Muscle layer of duodenum (tissue), 2 donors: ENCODE data around the gene LIN54.
"Not testable (repeated sequence)": the region's sequence is repeated elsewhere in the genome, so short reads cannot be mapped to it uniquely, and the experiment has no call there.

Experiments used
- H3K27ac ChIP-seq: one replicate; pipeline ENCODE4 v1.7.0; 2013; ENCODE audit warnings: mild to moderate bottlenecking, low read length
- H3K27me3 ChIP-seq: one replicate; pipeline ENCODE4 v1.7.0; 2013; ENCODE audit warnings: low read depth, mild to moderate bottlenecking, control low read depth, low read length
- H3K36me3 ChIP-seq, 2 donors: one replicate each; pipeline ENCODE4 v1.7.0; 2013; ENCODE audit warnings: low read length in 2 of 2, control low read depth in 1 of 2, mild to moderate bottlenecking in 1 of 2; ENCODE audit not compliant: insufficient read depth in 2 of 2, control insufficient read depth in 1 of 2
- H3K4me1 ChIP-seq, 2 donors: one replicate each; pipeline ENCODE4 v1.7.0; 2013; ENCODE audit warnings: low read length in 2 of 2, mild to moderate bottlenecking in 2 of 2, control low read depth in 1 of 2, moderate library complexity in 1 of 2; ENCODE audit not compliant: insufficient read depth in 2 of 2, control insufficient read depth in 1 of 2
- H3K4me3 ChIP-seq, 2 donors: one replicate each; pipeline ENCODE4 v1.7.0; 2013; ENCODE audit warnings: low read length in 2 of 2, low read depth in 1 of 2, mild to moderate bottlenecking in 1 of 2
- H3K9me3 ChIP-seq, 2 donors: one replicate each; pipeline ENCODE4 v1.7.0; 2013; ENCODE audit warnings: low read length in 2 of 2, control low read depth in 1 of 2, mild to moderate bottlenecking in 1 of 2; ENCODE audit not compliant: control insufficient read depth in 1 of 2
- donor health status: healthy.

LIN54 gene

GRCh38 chr4:83010522-83011318, at the start of gene LIN54:
TSS of gene LIN54 (minus strand) at chr4:83010823. CDS start at chr4:82984844, 25,979 bp downstream.
- H3K27me3 ChIP-seq = no peaks in the 10 kb centered on the region
- peak within 1 kb of the TSS; percentile 81 to 90 for H3K4me3 ChIP-seq
- peaks cover 0 to 4% of the 10 kb centered on the region in 2 donors for H3K36me3 ChIP-seq
- no peaks in the 10 kb centered on the region for H3K9me3 ChIP-seq
- peak within 1 kb of the TSS; percentile 83 for H3K27ac ChIP-seq
- H3K4me1 ChIP-seq = peaks cover 15 to 25% of the 10 kb centered on the region in 2 donors

DNA sequence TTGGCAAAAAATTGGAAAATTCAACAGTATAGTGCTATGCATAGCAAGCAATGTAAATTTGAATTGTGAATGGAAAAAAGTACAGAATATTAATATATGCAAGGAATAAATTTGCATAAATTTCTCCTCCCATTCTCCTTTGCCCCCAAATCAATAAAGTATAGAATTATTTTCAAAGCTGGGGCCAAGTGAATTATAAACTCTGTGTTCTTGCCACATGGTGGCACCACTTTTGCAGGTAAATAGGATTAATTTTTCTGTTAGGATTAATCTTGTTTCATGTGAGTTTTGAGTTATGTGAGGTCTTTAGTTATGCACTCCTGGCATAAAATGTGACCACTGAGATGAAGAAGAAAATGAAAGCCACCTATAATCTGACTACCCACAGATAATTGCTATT, 44.3 kb upstream of the LIN54 start:
- Histone ChIP-seq H3K9me3 (no peaks in the 10 kb centered on the region), H3K36me3 (peaks cover 35 to 62% of the 10 kb centered on the region in 2 donors), H3K4me3 (no peak overlapping the region), H3K27ac (no peak overlapping the region), H3K27me3 (no peaks in the 10 kb centered on the region), H3K4me1 (no peaks in the 10 kb centered on the region)

DNA sequence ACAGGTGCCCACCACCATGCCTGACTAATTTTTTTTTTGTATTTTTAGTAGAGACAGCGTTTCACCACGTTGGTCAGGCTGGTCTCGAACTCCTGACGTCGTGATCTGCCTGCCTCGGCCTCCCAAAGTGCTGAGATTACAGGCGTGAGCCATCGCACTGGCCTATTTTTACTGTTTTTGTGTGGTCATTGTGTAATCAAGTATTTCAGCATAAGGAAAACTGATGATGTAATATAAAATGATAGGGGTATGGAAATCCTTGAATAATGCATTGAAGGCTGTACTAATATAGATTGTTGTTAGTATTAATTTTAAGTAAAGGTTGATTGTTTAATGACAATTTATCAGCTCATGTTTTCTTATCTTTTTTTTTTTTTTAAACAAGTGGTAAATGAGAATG, 38.2 kb upstream of the LIN54 start:
- H3K4me1 ChIP-seq, H3K9me3 ChIP-seq, H3K27me3 ChIP-seq, H3K27ac ChIP-seq, H3K4me3 ChIP-seq: not testable (repeated sequence)
- H3K36me3 ChIP-seq = peaks cover 18 to 33% of the 10 kb centered on the region in 2 donors

GRCh38 chr4:83046693-83047473, 36.3 kb upstream of the LIN54 start:
- H3K4me3 ChIP-seq = no peak overlapping the region
- H3K27me3 ChIP-seq = no peaks in the 10 kb centered on the region
- no peak overlapping the region for H3K27ac ChIP-seq
- H3K36me3 ChIP-seq = peaks cover 12 to 18% of the 10 kb centered on the region in 2 donors
- no peaks in the 10 kb centered on the region for H3K9me3 ChIP-seq
- H3K4me1 ChIP-seq = peaks cover 0 to 3% of the 10 kb centered on the region in 2 donors

DNA sequence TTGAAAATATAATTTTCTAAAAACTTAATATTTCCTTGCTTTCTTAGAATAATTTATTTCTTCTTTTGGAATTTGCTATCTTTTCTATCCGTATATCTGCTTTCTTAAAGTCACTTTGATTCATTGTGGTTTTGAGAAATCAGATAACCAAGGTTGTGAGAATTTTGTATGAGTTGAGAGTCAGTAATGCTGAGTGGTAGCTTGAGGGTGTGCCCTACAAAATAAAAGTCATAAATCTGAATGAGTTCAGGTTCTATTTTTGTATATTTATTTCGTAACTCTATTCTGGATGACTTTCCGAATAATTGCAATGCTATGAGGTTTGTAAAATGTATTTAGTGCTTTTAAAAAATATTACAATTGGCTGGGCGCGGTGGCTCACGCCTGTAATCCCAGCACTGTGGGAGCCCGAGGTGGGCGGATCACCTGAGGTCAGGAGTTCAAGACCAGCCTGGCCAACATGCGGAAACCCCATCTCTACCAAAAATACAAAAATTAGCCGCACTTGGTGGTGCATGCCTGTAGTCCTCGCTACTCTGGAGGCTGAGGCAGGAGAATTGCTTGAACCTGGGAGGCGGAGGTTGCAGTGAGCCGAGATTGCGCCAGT, 33.3 kb upstream of the LIN54 start:
- Histone ChIP-seq H3K36me3 (no peaks in the 10 kb centered on the region), H3K27ac (no peak overlapping the region), H3K4me3 (no peak overlapping the region), H3K4me1 (peaks cover 0 to 3% of the 10 kb centered on the region in 2 donors), H3K27me3 (no peaks in the 10 kb centered on the region), H3K9me3 (no peaks in the 10 kb centered on the region)

DNA sequence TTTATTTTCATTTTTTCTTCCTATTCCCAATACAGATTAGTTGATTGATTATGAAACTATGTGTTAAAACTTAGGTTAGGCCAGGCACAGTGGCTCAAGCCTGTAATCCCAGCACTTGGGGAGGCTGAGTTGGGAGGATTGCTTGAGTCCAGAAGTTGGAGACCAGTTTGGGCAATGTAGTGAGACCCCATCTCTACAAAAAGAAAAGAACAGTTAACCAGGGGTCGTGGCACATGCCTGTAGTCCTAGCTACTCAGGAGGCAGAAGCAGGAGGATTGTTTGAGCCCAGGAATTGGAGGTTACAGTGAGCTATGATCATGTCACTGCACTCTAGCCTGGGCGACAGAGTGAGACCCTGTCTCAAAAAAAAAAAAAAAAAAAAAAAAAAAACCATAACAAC, 32.5 kb upstream of the LIN54 start:
- H3K27ac ChIP-seq, H3K4me3 ChIP-seq, H3K27me3 ChIP-seq, H3K4me1 ChIP-seq, H3K36me3 ChIP-seq, H3K9me3 ChIP-seq: not testable (repeated sequence)

GRCh38 chr4:83040269-83040668, 29.6 kb upstream of the LIN54 start:
- Histone ChIP-seq H3K27ac (no peak overlapping the region), H3K4me1 (peaks cover 8 to 21% of the 10 kb centered on the region in 2 donors), H3K27me3 (no peaks in the 10 kb centered on the region), H3K9me3 (no peaks in the 10 kb centered on the region), H3K4me3 (no peak overlapping the region), H3K36me3 (no peaks in the 10 kb centered on the region)

- no peak overlapping the region for H3K4me3 ChIP-seq
- H3K27ac ChIP-seq = no peak overlapping the region
- no peaks in the 10 kb centered on the region for H3K27me3 ChIP-seq
- H3K9me3 ChIP-seq = no peaks in the 10 kb centered on the region
- H3K4me1 ChIP-seq = peaks cover 8 to 18% of the 10 kb centered on the region in 2 donors
- no peaks in the 10 kb centered on the region for H3K36me3 ChIP-seq
Measured at GRCh38 chr4:83036991-83037665, 26.5 kb upstream of the LIN54 start.

- H3K36me3 ChIP-seq = no peaks in the 10 kb centered on the region
- H3K27me3 ChIP-seq = no peaks in the 10 kb centered on the region
- H3K4me3 ChIP-seq = peak within 1 kb of the TSS; percentile 91 to 95
- peaks cover 8 to 18% of the 10 kb centered on the region in 2 donors for H3K4me1 ChIP-seq
- H3K9me3 ChIP-seq = no peaks in the 10 kb centered on the region
- peak within 1 kb of the TSS; percentile 95 for H3K27ac ChIP-seq
Measured at GRCh38 chr4:83034630-83035494, 24.2 kb upstream of the LIN54 start, which contains the start of gene COPS4. TSS of gene COPS4 (plus strand) at chr4:83035183. CDS start at chr4:83035225, 42 bp downstream.

GRCh38 chr4:83029688-83030087, 19.1 kb upstream of the LIN54 start:
- Histone ChIP-seq H3K4me3 (no peak overlapping the region), H3K9me3 (peaks cover 0 to 6% of the 10 kb centered on the region in 2 donors), H3K36me3 (no peaks in the 10 kb centered on the region), H3K27me3 (no peaks in the 10 kb centered on the region), H3K27ac (no peak overlapping the region), H3K4me1 (no peaks in the 10 kb centered on the region)
